Ovary (tissue), 3 donors: Measurements from ENCODE around the gene SLC24A4.

ENCODE experiments used
- POLR2A ChIP-seq: fragments of 450-650 bp; IDR thresholded peaks from one replicate; pipeline ENCODE4 v1.6.1; 2017; ENCODE audit warnings: antibody characterized with exemption, mild to moderate bottlenecking, moderate library complexity
- TF ChIP-seq, protein P1 (sequence below), 3 donors: fragments of 450-650 bp in 2 of 3; fragments of 200-600 bp in 1 of 3; IDR thresholded peaks; one replicate each; pipeline versions ENCODE4 v1.5.1 to v1.8.0; 2016 to 2022; ENCODE audit warnings: antibody characterized with exemption in 3 of 3, mild to moderate bottlenecking in 1 of 3
- donor health status: DM: no; HTN: no; CAD: no.

- TF ChIP-seq, protein P1, sequence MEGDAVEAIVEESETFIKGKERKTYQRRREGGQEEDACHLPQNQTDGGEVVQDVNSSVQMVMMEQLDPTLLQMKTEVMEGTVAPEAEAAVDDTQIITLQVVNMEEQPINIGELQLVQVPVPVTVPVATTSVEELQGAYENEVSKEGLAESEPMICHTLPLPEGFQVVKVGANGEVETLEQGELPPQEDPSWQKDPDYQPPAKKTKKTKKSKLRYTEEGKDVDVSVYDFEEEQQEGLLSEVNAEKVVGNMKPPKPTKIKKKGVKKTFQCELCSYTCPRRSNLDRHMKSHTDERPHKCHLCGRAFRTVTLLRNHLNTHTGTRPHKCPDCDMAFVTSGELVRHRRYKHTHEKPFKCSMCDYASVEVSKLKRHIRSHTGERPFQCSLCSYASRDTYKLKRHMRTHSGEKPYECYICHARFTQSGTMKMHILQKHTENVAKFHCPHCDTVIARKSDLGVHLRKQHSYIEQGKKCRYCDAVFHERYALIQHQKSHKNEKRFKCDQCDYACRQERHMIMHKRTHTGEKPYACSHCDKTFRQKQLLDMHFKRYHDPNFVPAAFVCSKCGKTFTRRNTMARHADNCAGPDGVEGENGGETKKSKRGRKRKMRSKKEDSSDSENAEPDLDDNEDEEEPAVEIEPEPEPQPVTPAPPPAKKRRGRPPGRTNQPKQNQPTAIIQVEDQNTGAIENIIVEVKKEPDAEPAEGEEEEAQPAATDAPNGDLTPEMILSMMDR (IDR thresholded peaks at IDR 0.05): no peak
- TF ChIP-seq POLR2A: no peak
Observed at GRCh38 chr14:92506231-92506630, 183.3 kb downstream of the SLC24A4 start.
